Left lung (tissue), 10 donors: ENCODE results near the gene DNHD1. TPM values are rescaled to one million over a fixed set of nuclear protein-coding genes. Genes with fewer than 3 reads are reported as not detected.
A peak's percentile ranks its signal among the peaks of the same experiment; 100 is the strongest.

Experiments used
- ATAC-seq: fragments of 200-7000 bp; cut with Tn5 transposase; one replicate; pipeline ENCODE4 v1.9.1; 2020; ENCODE audit warnings: moderate library complexity
- DNase-seq, 4 donors: peaks; one replicate each; pipeline ENCODE4 v3.0.0-alpha.2; 2013 to 2020
- H3K27ac ChIP-seq, 2 donors: fragments of 200-600 bp; sonication (generic) in 1 of 2; one replicate each; pipeline versions ENCODE4 v1.5.0 to v1.8.0; 2020 to 2021
- H3K27me3 ChIP-seq, 2 donors: fragments of 200-600 bp; sonication (generic) in 1 of 2; one replicate each; pipeline versions ENCODE4 v1.5.0 to v1.8.0; 2020 to 2021
- H3K36me3 ChIP-seq, 2 donors: fragments of 200-600 bp; sonication (generic) in 1 of 2; one replicate each; pipeline versions ENCODE4 v1.5.0 to v1.8.0; 2020 to 2021
- H3K4me1 ChIP-seq, 2 donors: fragments of 200-600 bp; one replicate each; pipeline ENCODE4 v1.8.0; 2021
- H3K4me3 ChIP-seq, 2 donors: fragments of 200-600 bp; sonication (generic) in 1 of 2; one replicate each; pipeline versions ENCODE4 v1.5.0 to v1.8.0; 2020 to 2021; ENCODE audit warnings: mild to moderate bottlenecking in 1 of 2
- H3K9me3 ChIP-seq, 2 donors: fragments of 200-600 bp; sonication (generic) in 1 of 2; one replicate each; pipeline versions ENCODE4 v1.5.0 to v1.8.0; 2020 to 2021
- CTCF ChIP-seq, 2 donors: fragments of 200-600 bp; sonication (generic) in 1 of 2; IDR thresholded peaks; one replicate each; pipeline versions ENCODE4 v1.5.0 to v1.8.0; 2021; ENCODE audit warnings: antibody characterized with exemption in 2 of 2
- intact Hi-C, 2 donors: fragments of 100-400 bp; cut with DNase I; formaldehyde crosslinking; loops; one replicate each; pipeline versions ENCODE4 v1.11.2 to v1.14.2; 2022
- polyA plus RNA-seq, 6 donors: library from polyadenylated mRNA; unstranded; fragments of 120-200 nt; gene quantifications; one replicate each; pipeline ENCODE4 v1.2.1, GENCODE V29; 2013; ENCODE audit not compliant: insufficient read length in 6 of 6
- total RNA-seq, 2 donors: library from RNA; stranded (reverse); fragmentation: NEBNext Ultra II Directional; extraction: Animal tissue kit (Norgen Biotek cat#: 25700); gene quantifications; one replicate each; pipeline ENCODE4 v1.2.1, GENCODE V29; 2021
- donor health status: DM: no; HTN: yes; CAD: no.
- donor health status: DM: no; HTN: no; CAD: no.

The DNHD1 gene
- total and polyA plus RNA-seq, 8 donors = 7.1 to 18.6 (median 15.5) TPM

- intact Hi-C loops = no loop called here
- H3K4me3 ChIP-seq = peak within 1 kb of the TSS; percentile 67 to 81
- peak within 1 kb of the TSS; percentile 98 to 99 for H3K27ac ChIP-seq
- peaks cover 11 to 80% of the 10 kb centered on the region in 2 donors for H3K4me1 ChIP-seq
- H3K27me3 ChIP-seq = no peaks in the 10 kb centered on the region
- peak; percentile 7 to 30 for TF ChIP-seq CTCF (IDR thresholded peaks at IDR 0.05)
- DNase-seq (peak; percentile 92 to 99 (median 98)), ATAC-seq (peak; percentile 95)
- H3K9me3 ChIP-seq = no peaks in the 10 kb centered on the region
- peaks cover 0 to 74% of the 10 kb centered on the region in 2 donors for H3K36me3 ChIP-seq
Observed at GRCh38 chr11:6612213-6613041, 115.3 kb downstream of the DNHD1 start, which contains the start of gene TAF10. Gene TAF10, minus strand, starts transcription at chr11:6612216. Its CDS starts 27 bp downstream, at chr11:6612189.

DNA sequence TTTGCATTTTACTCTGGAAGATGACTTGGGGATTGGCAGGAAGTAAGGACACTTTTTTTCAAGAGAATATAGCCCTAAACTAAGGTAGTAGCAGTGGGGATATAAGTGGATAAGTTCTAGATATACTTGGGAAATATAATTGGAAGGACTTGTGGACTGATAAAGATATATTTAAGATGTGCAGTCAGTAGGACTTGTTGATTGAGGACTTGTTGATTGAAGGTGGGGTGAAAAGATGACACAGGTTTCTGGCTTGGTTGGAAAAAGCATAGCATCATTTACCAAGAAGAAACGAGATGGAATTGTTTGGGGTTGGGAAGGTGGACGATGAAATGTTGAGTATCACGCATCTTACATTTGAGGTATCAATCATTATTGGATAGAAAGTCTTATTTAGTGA, 116.4 kb downstream of the DNHD1 start:
- H3K9me3 ChIP-seq = no peaks in the 10 kb centered on the region
- no peak overlapping the region for H3K4me3 ChIP-seq
- H3K4me1 ChIP-seq = peaks cover 14 to 79% of the 10 kb centered on the region in 2 donors
- DNase-seq = no peak
- ATAC-seq = no peak
- no peaks in the 10 kb centered on the region for H3K27me3 ChIP-seq
- TF ChIP-seq CTCF (IDR thresholded peaks at IDR 0.05) = no peak
- intact Hi-C loops = no loop called here
- H3K36me3 ChIP-seq = peaks cover 0 to 64% of the 10 kb centered on the region in 2 donors
- peak overlapping the region; percentile 98 to 99 for H3K27ac ChIP-seq

- peaks cover 15 to 72% of the 10 kb centered on the region in 2 donors for H3K4me1 ChIP-seq
- H3K27me3 ChIP-seq = no peaks in the 10 kb centered on the region
- peaks cover 0 to 55% of the 10 kb centered on the region in 2 donors for H3K36me3 ChIP-seq
- H3K9me3 ChIP-seq = no peaks in the 10 kb centered on the region
- H3K27ac ChIP-seq = no peak overlapping the region
- no peak overlapping the region for H3K4me3 ChIP-seq
- intact Hi-C loops = no loop called here
- ATAC-seq = no peak
- no peak for DNase-seq
- no peak for TF ChIP-seq CTCF (IDR thresholded peaks at IDR 0.05)
Observed at GRCh38 chr11:6614446-6614845, 117.4 kb downstream of the DNHD1 start.

DNA sequence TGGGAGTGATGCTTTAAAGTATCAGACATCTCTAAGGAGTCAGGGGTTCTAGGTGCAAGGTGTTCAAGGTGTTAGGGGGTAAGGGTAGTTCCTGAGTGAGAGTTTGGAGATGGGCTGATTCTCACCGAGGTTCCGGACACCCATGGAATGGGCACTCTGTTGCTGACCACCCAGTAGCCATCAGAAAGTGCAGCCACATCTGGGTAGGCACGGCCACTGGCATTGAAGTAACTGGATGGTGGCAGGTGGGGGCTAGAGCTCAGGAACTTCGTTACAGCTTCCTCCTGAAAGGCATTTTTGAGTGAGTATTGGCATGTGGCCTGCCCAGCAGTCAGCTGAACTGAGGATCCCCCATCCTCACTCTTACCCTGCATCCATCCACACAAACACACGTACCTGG, 118.0 kb downstream of the DNHD1 start:
- Histone ChIP-seq H3K9me3 (no peaks in the 10 kb centered on the region), H3K4me1 (peaks cover 19 to 72% of the 10 kb centered on the region in 2 donors), H3K27me3 (no peaks in the 10 kb centered on the region), H3K4me3 (no peak overlapping the region), H3K27ac (no peak overlapping the region), H3K36me3 (peaks cover 0 to 49% of the 10 kb centered on the region in 2 donors)
- DNase-seq = no peak
- ATAC-seq = no peak
- TF ChIP-seq CTCF (IDR thresholded peaks at IDR 0.05) = no peak
- intact Hi-C loops = no loop called here

- Histone ChIP-seq H3K9me3 (no peaks in the 10 kb centered on the region), H3K4me1 (peaks cover 19 to 66% of the 10 kb centered on the region in 2 donors), H3K36me3 (peaks cover 0 to 39% of the 10 kb centered on the region in 2 donors), H3K27ac (peak overlapping the region in 1 of 2 donors; percentile 3), H3K4me3 (no peak overlapping the region), H3K27me3 (no peaks in the 10 kb centered on the region)
- intact Hi-C loops = no loop called here
- ATAC-seq (no peak), DNase-seq (no peak)
- no peak for TF ChIP-seq CTCF (IDR thresholded peaks at IDR 0.05)
Observed at GRCh38 chr11:6615882-6616585, 119.0 kb downstream of the DNHD1 start.
